IMR-90 (cell line): ENCODE results near the gene EFHC1. TPM values are rescaled to one million over a fixed set of nuclear protein-coding genes. Genes with fewer than 3 reads are reported as not detected.

ENCODE experiments used
- ATAC-seq: fragments of 200-7000 bp; cut with Tn5 transposase; 2 replicates; pipeline ENCODE4 v1.9.1; 2020; ENCODE audit warnings: low read depth, mild to moderate bottlenecking, moderate library complexity
- BruUV-seq: library from RNA; stranded (reverse); fragments of 400-500 nt; replicated peaks from 2 replicates; lab custom pipeline; 2021; lab: Mats Ljungman, UMichigan
- CTCF ChIA-PET: fragments of 300-600 bp; formaldehyde crosslinking; extraction: SDS; loops from one replicate; lab custom pipeline; 2021; ENCODE audit warnings: antibody characterized with exemption; lab: Yijun Ruan, JAX
- POLR2A ChIA-PET: fragments of 300-600 bp; sonication (Branson Sonifier 250); formaldehyde crosslinking; loops from one replicate; lab custom pipeline; 2022; ENCODE audit warnings: antibody characterized with exemption; ENCODE audit not compliant: unreplicated experiment; lab: Charles Lee
- DNase-seq: peaks from one replicate; pipeline ENCODE4 v3.0.0; 2013
- H2AFZ ChIP-seq: replicated peaks from 2 replicates; pipeline ENCODE3; 2013; ENCODE audit warnings: low read length, mild to moderate bottlenecking; ENCODE audit not compliant: poor library complexity
- H2AK5ac ChIP-seq: 2 replicates; pipeline ENCODE4 v1.6.1; 2013; ENCODE audit warnings: low read depth, low read length, inconsistent platforms
- H2AK9ac ChIP-seq: replicated peaks from 2 replicates; pipeline ENCODE3; 2013; ENCODE audit warnings: mild to moderate bottlenecking, low read depth, low read length, moderate library complexity; ENCODE audit not compliant: poor library complexity
- H2BK120ac ChIP-seq: 2 replicates; pipeline ENCODE4 v1.6.1; 2013; ENCODE audit warnings: low read depth, low read length, inconsistent platforms
- H2BK15ac ChIP-seq: 3 replicates; pipeline ENCODE4 v1.6.1; 2013; ENCODE audit warnings: low read depth, low read length, inconsistent platforms
- H2BK20ac ChIP-seq: 2 replicates; pipeline ENCODE4 v1.6.1; 2013; ENCODE audit warnings: low read depth, mild to moderate bottlenecking, inconsistent platforms, low read length, moderate library complexity
- H2BK5ac ChIP-seq: 2 replicates; pipeline ENCODE4 v1.6.1; 2013; ENCODE audit warnings: mild to moderate bottlenecking, low read depth, low read length, inconsistent platforms; ENCODE audit not compliant: poor library complexity, severe bottlenecking
- H3K14ac ChIP-seq: replicated peaks from 2 replicates; pipeline ENCODE4 v1.6.1; 2013; ENCODE audit warnings: low read depth, low read length, inconsistent platforms
- H3K18ac ChIP-seq: 2 replicates; pipeline ENCODE4 v1.6.1; 2013; ENCODE audit warnings: low read depth, low read length, control low read depth
- H3K23ac ChIP-seq: 2 replicates; pipeline ENCODE4 v1.6.1; 2013; ENCODE audit warnings: low read depth, low read length, inconsistent platforms
- H3K27ac ChIP-seq: 2 replicates; pipeline ENCODE4 v1.5.1; 2013; ENCODE audit warnings: mild to moderate bottlenecking, control low read depth, low read length; ENCODE audit not compliant: insufficient read depth
- H3K27me3 ChIP-seq: 2 replicates; pipeline ENCODE4 v1.6.1; 2013; ENCODE audit warnings: low read length; ENCODE audit not compliant: control insufficient read depth, insufficient read depth
- H3K36me3 ChIP-seq: 2 replicates; pipeline ENCODE4 v1.6.1; 2013; ENCODE audit warnings: low read length, mixed read lengths; ENCODE audit not compliant: control insufficient read depth, insufficient read depth
- H3K4ac ChIP-seq: 2 replicates; pipeline ENCODE4 v1.6.1; 2013; ENCODE audit warnings: low read depth, low read length, inconsistent platforms
- H3K4me1 ChIP-seq: 2 replicates; pipeline ENCODE4 v1.6.1; 2013; ENCODE audit warnings: low read length, mixed read lengths; ENCODE audit not compliant: control insufficient read depth, insufficient read depth
- H3K4me2 ChIP-seq: 2 replicates; pipeline ENCODE4 v1.6.1; 2013; ENCODE audit warnings: low read depth, mild to moderate bottlenecking, control low read depth, low read length, moderate library complexity
- H3K4me3 ChIP-seq: 2 replicates; pipeline ENCODE4 v1.5.1; 2013; ENCODE audit warnings: low read depth, mild to moderate bottlenecking, control low read depth, low read length, moderate library complexity; ENCODE audit not compliant: insufficient read depth
- H3K56ac ChIP-seq: 2 replicates; pipeline ENCODE4 v1.6.1; 2013; ENCODE audit warnings: low read length, inconsistent platforms; ENCODE audit not compliant: insufficient read depth; ENCODE audit errors: extremely low read depth
- H3K79me1 ChIP-seq, 2 experiments: 2 replicates each; pipeline ENCODE4 v1.6.1; 2013; ENCODE audit warnings: low read length in 2 of 2, inconsistent platforms in 1 of 2, low read depth in 1 of 2
- H3K9ac ChIP-seq: 2 replicates; pipeline ENCODE4 v1.6.1; 2013; ENCODE audit warnings: low read depth, low read length, control low read depth
- H3K9me1 ChIP-seq: 2 replicates; pipeline ENCODE4 v1.6.1; 2013; ENCODE audit warnings: low read length, inconsistent platforms; ENCODE audit not compliant: insufficient read depth
- H3K9me3 ChIP-seq: 2 replicates; pipeline ENCODE4 v1.6.1; 2013; ENCODE audit warnings: low read length; ENCODE audit not compliant: control insufficient read depth, insufficient read depth
- H4K20me1 ChIP-seq: 2 replicates; pipeline ENCODE4 v1.6.1; 2013; ENCODE audit warnings: low read length, inconsistent platforms; ENCODE audit not compliant: insufficient read depth
- H4K5ac ChIP-seq: 2 replicates; pipeline ENCODE4 v1.6.1; 2013; ENCODE audit warnings: mild to moderate bottlenecking, low read depth, low read length, control low read depth
- H4K8ac ChIP-seq, 2 experiments: 2 replicates each; pipeline ENCODE4 v1.6.1; 2013; ENCODE audit warnings: low read depth in 2 of 2, low read length in 2 of 2, control low read depth in 1 of 2, inconsistent platforms in 1 of 2
- H4K91ac ChIP-seq: 2 replicates; pipeline ENCODE4 v1.6.1; 2013; ENCODE audit warnings: low read depth, low read length, inconsistent platforms; ENCODE audit not compliant: insufficient read depth
- BHLHE40 ChIP-seq: fragments of 150-350 bp; IDR thresholded peaks from 2 replicates; pipeline ENCODE4 v1.6.1; 2016; ENCODE audit warnings: mild to moderate bottlenecking, low read depth, low read length
- CHD1 ChIP-seq: IDR thresholded peaks from 2 replicates; pipeline ENCODE4 v1.6.1; 2012; ENCODE audit warnings: low read depth, low read length, improper control_type of control experiment
- RAD21 ChIP-seq: IDR thresholded peaks from 2 replicates; pipeline ENCODE4 v1.6.1; 2012; ENCODE audit warnings: low read length, improper control_type of control experiment
- USF2 ChIP-seq: fragments of 150-350 bp; IDR thresholded peaks from 2 replicates; pipeline ENCODE4 v1.6.1; 2017; ENCODE audit warnings: mild to moderate bottlenecking, antibody characterized with exemption, low read length, low read depth
- WGBS, 2 experiments: methylation state at CpG; one replicate each; pipeline versions ENCODE4 v1.1.5 to v1.1.7; 2013; ENCODE audit warnings: missing lambda C conversion rate in 2 of 2; ENCODE audit not compliant: insufficient read length in 1 of 2; ENCODE audit errors: extremely low coverage in 2 of 2; 5-methylcytosine and 5-hydroxymethylcytosine counted together
- dilution Hi-C: fragments of 300-500 bp; cut with HindIII; formaldehyde crosslinking; loops from one replicate; pipeline ENCODE4 v1.14.3; 2018; ENCODE audit warnings: low sequenced_read_pairs; ENCODE audit not compliant: unreplicated experiment
- in situ Hi-C: fragments of 300-500 bp; cut with MboI; formaldehyde crosslinking; loops from 3 replicates; pipeline ENCODE4 v1.14.3; 2019; ENCODE audit warnings: low sequenced_read_pairs, inconsistent platforms, mixed read lengths
- intact Hi-C: fragments of 100-400 bp; cut with micrococcal nuclease; formaldehyde crosslinking; loops from 2 replicates; pipeline ENCODE4 v1.10.0; 2022
- polyA plus RNA-seq, 3 experiments: library from polyadenylated mRNA; depleted of rRNA; stranded (reverse); fragments of >200 nt; gene quantifications; 2 replicates each; pipeline ENCODE4 v1.2.3, GENCODE V29; 2012; ENCODE audit warnings: low replicate concordance in 1 of 3
- total RNA-seq: library from RNA; depleted of rRNA; stranded (reverse); fragments of >200 nt; gene quantifications from 2 replicates; pipeline ENCODE4 v1.2.3, GENCODE V29; 2012

The EFHC1 gene
- total and polyA plus RNA-seq, 2 of the 4 experiments (the other 2 are of a cell fraction), result 14.0 to 23.0 TPM

GRCh38 chr6:52533491-52533890, 113.3 kb downstream of the EFHC1 start:
- Histone ChIP-seq H2BK15ac (peak overlapping the region; percentile 80; the same call in 2 of the 3 replicates), H3K9ac (0 out of 2 replicates have a peak overlapping the region, but pooled peaks have one; percentile 42), H3K9me3 (no peaks in the 10 kb centered on the region), H2BK5ac (peak overlapping the region; percentile 96), H2BK120ac (peak overlapping the region; percentile 77), H2AFZ (no peak overlapping the region), H3K14ac (peak overlapping the region; percentile 93), H3K4me2 (no peak overlapping the region), H3K4ac (peak overlapping the region; percentile 96), H3K18ac (peak overlapping the region; percentile 80), H3K4me1 (peaks cover 36% of the 10 kb centered on the region), H2AK5ac (peak overlapping the region; percentile 97; the same call in 1 of the 2 replicates), H3K27ac (peak overlapping the region; percentile 85), H3K79me1 (peaks cover 45 to 90% of the 10 kb centered on the region in 2 experiments), H3K27me3 (no peaks in the 10 kb centered on the region), H3K23ac (peak overlapping the region; percentile 58), H3K9me1 (peaks cover 63% of the 10 kb centered on the region), H3K4me3 (no peak overlapping the region), H2AK9ac (peak overlapping the region; percentile 52), H3K56ac (no peak overlapping the region), H2BK20ac (peak overlapping the region; percentile 95), H3K36me3 (peaks cover 36% of the 10 kb centered on the region), H4K5ac (0 out of 2 replicates have a peak overlapping the region, but pooled peaks have one; percentile 73), H4K20me1 (no peaks in the 10 kb centered on the region), H4K8ac (peak overlapping the region; percentile 48 to 96; a peak in 3 of 4 replicates), H4K91ac (peak overlapping the region; percentile 95)
- dilution Hi-C loops (no loop called here), in situ Hi-C loops (no loop called here), intact Hi-C loops (no loop called here)
- TF ChIP-seq BHLHE40 (no peak), CHD1 (no peak), RAD21 (no peak), USF2 (no peak)
- no CpG with 5 or more reads among the region's 2 CpGs for WGBS, 2 experiments
- CTCF ChIA-PET, result no interaction called here
- no TSS peak for BruUV-seq
- POLR2A ChIA-PET, result no interaction called here
- ATAC-seq (no peak), DNase-seq (no peak)
